Heart left ventricle (tissue), 16 donors: ENCODE results near the gene ATP6V1G1. TPM values are rescaled to one million over a fixed set of nuclear protein-coding genes. Genes with fewer than 3 reads are reported as not detected.

Source experiments
- ATAC-seq, 4 donors: fragments of 200-7000 bp; cut with Tn5 transposase; one replicate each; pipeline ENCODE4 v1.9.1; 2020 to 2022; ENCODE audit warnings: moderate library complexity in 4 of 4, mild to moderate bottlenecking in 3 of 4, moderate number of reproducible peaks in 1 of 4
- DNase-seq, 5 donors: peaks; one replicate each; pipeline ENCODE4 v3.0.0-alpha.2; 2020
- H3K27ac ChIP-seq, 12 donors: fragments of 200-600 bp; sonication (generic) in 4 of 12; one replicate each; pipeline versions ENCODE4 v1.5.0 to v1.8.0; 2016 to 2022; ENCODE audit warnings: mild to moderate bottlenecking in 2 of 12
- H3K27me3 ChIP-seq, 9 donors: fragments of 200-600 bp; sonication (generic) in 2 of 9; one replicate each; pipeline versions ENCODE4 v1.5.1 to v1.8.0; 2016 to 2022; ENCODE audit warnings: mild to moderate bottlenecking in 3 of 9
- H3K36me3 ChIP-seq, 9 donors: fragments of 200-600 bp; sonication (generic) in 2 of 9; one replicate each; pipeline versions ENCODE4 v1.5.0 to v1.8.0; 2018 to 2022; ENCODE audit warnings: mild to moderate bottlenecking in 2 of 9
- H3K4me1 ChIP-seq, 12 donors: fragments of 200-600 bp; sonication (generic) in 4 of 12; one replicate each; pipeline versions ENCODE4 v1.5.0 to v1.8.0; 2016 to 2022; ENCODE audit warnings: mild to moderate bottlenecking in 3 of 12
- H3K4me3 ChIP-seq, 12 donors: fragments of 200-600 bp; sonication (generic) in 4 of 12; one replicate each; pipeline versions ENCODE4 v1.5.0 to v1.8.0; 2017 to 2022; ENCODE audit warnings: mild to moderate bottlenecking in 9 of 12, moderate library complexity in 4 of 12
- H3K9me3 ChIP-seq, 12 donors: fragments of 200-600 bp; sonication (generic) in 4 of 12; one replicate each; pipeline versions ENCODE4 v1.5.0 to v1.8.0; 2016 to 2022; ENCODE audit warnings: mild to moderate bottlenecking in 1 of 12
- CTCF ChIP-seq, 12 donors: fragments of 200-600 bp; sonication (generic) in 4 of 12; IDR thresholded peaks; one replicate each; pipeline versions ENCODE4 v1.5.0 to v1.8.0; 2018 to 2022; ENCODE audit warnings: antibody characterized with exemption in 12 of 12, mild to moderate bottlenecking in 5 of 12
- POLR2A ChIP-seq, 2 donors: fragments of 450-650 bp; IDR thresholded peaks; one replicate each; pipeline ENCODE4 v1.6.1; 2017; ENCODE audit warnings: antibody characterized with exemption in 2 of 2, mild to moderate bottlenecking in 2 of 2, moderate library complexity in 2 of 2
- WGBS, 4 donors: extraction: QIAGEN DNeasy Blood & Tissue Kit in 2 of 4; methylation state at CpG; one replicate each; pipeline versions ENCODE4 v1.1.5 to v1.1.7; 2013 to 2018; 5-methylcytosine and 5-hydroxymethylcytosine counted together
- intact Hi-C, 10 donors: fragments of 100-400 bp; cut with DNase I; formaldehyde crosslinking; loops; one replicate each; pipeline versions ENCODE4 v1.11.1 to v1.14.2; 2022
- polyA plus RNA-seq, 2 donors: library from polyadenylated mRNA; stranded (reverse); fragments of 200-250 nt; gene quantifications; one replicate each; pipeline ENCODE4 v1.2.3, GENCODE V29; 2013
- total RNA-seq, 9 donors: library from RNA; depleted of rRNA in 2 of 9; stranded (reverse); fragments of >200 nt in 2 of 9; fragmentation: NEBNext Ultra II Directional in 3 of 9; extraction: Animal tissue kit (Norgen Biotek cat#: 25700) in 3 of 9; gene quantifications; one replicate each; pipeline versions ENCODE4 v1.1.0 to v1.2.4, GENCODE V29; 2016 to 2023
- donor health status: ischemic (EF 13 %, LVEDD 7.1; RV severe dilation, severe dysfunction).
- donor health status: healthy with polysubstance abuse.
- donor health status: DM: no; HTN: yes; CAD: no.
- donor health status: DM: no; HTN: no; CAD: no.
- donor health status: ischemic (EF 25% LVEDD 6.9; RV normal size, moderate dysfunction).
- donor health status: ischemic (EF 25% LVEDD 5.7; RV mildly dilated, moderate dysfunction).
- donor health status: healthy.
- donor health status: DM: yes; HTN: yes; CAD: no.
- donor health status: ischemic (EF 35%, LVEDD 5.7; RV mildly dilated, moderate dysfunction).
- donor health status: nonischemic (EF 11% LVEDD 7.7; RV severe dilation, severe dysfunction).
- donor health status: DM: yes; HTN: yes; CAD: no.
- donor health status: PGD.
- donor health status: ischemic (EF 29% LVEDD 5.4; RV normal size, mild dysfunction).
- donor health status: nonischemic (EF 23%, LVEDD 6.1; RV moderate dilation, normal function).

ATP6V1G1 gene
- total and polyA plus RNA-seq, 11 donors: 58.1 to 136 (median 70.7) TPM

- DNase-seq (no peak), ATAC-seq (no peak)
- H3K36me3 ChIP-seq: no peaks in the 10 kb centered on the region
- H3K4me1 ChIP-seq: peaks cover 0 to 9% (median 0%) of the 10 kb centered on the region in 12 donors
- H3K9me3 ChIP-seq: peaks cover 0 to 4% (median 0%) of the 10 kb centered on the region in 12 donors
- TF ChIP-seq POLR2A (IDR thresholded peaks at IDR 0.05): no peak
- TF ChIP-seq CTCF (IDR thresholded peaks at IDR 0.05): no peak
- 54 to 70% (median 62%) methylated on average over 2 of the region's 2 CpGs for WGBS, 4 donors
- peaks cover 0 to 16% (median 3%) of the 10 kb centered on the region in 9 donors for H3K27me3 ChIP-seq
- H3K27ac ChIP-seq: no peak overlapping the region
- intact Hi-C loops: no loop called here
- no peak overlapping the region for H3K4me3 ChIP-seq
Observed at GRCh38 chr9:114559830-114560513, 27.6 kb upstream of the ATP6V1G1 start.

DNA sequence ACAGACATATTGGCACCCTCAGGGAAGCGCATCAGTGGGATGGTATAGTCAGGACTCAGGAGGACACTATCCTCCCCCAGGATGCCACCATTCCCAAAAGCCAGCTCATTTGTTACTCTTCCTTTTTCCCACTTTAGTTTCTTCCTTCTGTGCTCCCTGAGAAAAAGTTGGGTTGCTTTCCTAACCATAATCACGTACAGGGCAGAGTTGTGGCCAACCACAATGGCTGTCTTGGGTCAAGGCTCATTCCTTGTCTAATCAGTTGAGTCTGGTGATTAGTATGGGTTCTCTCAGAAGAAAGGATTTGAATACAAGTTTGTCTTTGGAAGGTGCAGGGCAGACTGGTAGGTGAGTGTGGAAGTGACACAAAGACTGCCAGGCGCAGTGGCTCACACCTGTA is 26.6 kb upstream of the ATP6V1G1 start:
- WGBS, 4 donors: 76 to 89% (median 82%) methylated on average over 3 of the region's 3 CpGs
- TF ChIP-seq POLR2A (IDR thresholded peaks at IDR 0.05) (no peak), CTCF (IDR thresholded peaks at IDR 0.05) (no peak)

DNA sequence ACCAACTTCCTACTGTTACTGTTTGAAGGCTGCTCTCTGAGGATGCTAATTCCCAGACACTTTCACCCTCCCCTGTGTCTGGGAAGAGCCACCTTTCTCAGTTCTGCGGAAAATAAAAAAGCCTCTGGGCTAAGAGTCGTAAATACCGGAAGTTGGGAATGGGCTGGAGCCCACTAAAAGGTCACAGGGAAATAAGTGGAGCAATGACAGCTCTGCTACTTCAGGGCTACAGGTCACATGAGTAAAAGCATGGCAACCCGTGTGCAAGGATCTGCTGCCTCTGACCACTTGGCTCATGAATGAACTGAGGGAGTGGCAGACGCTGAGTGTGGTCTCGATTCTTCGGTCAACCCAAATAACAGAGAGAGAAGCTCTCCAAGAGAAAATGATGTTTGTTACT is 25.8 kb upstream of the ATP6V1G1 start:
- 79 to 87% (median 81%) methylated on average over 7 of the region's 7 CpGs for WGBS, 4 donors
- Histone ChIP-seq H3K9me3 (peaks cover 0 to 1% (median 0%) of the 10 kb centered on the region in 12 donors), H3K36me3 (no peaks in the 10 kb centered on the region), H3K4me3 (no peak overlapping the region), H3K4me1 (peaks cover 0 to 3% (median 0%) of the 10 kb centered on the region in 12 donors), H3K27ac (no peak overlapping the region), H3K27me3 (peaks cover 0 to 21% (median 3%) of the 10 kb centered on the region in 9 donors)
- no peak for DNase-seq
- no peak for TF ChIP-seq CTCF (IDR thresholded peaks at IDR 0.05)
- no peak for TF ChIP-seq POLR2A (IDR thresholded peaks at IDR 0.05)
- intact Hi-C loops: no loop called here
- ATAC-seq: no peak

More for the DNA sequence above, 26.6 kb upstream of the ATP6V1G1 start:
- intact Hi-C loops: no loop called here
- H3K9me3 ChIP-seq: peaks cover 0 to 4% (median 0%) of the 10 kb centered on the region in 12 donors
- H3K4me3 ChIP-seq: no peak overlapping the region
- peaks cover 0 to 21% (median 3%) of the 10 kb centered on the region in 9 donors for H3K27me3 ChIP-seq
- H3K4me1 ChIP-seq: peaks cover 0 to 9% (median 0%) of the 10 kb centered on the region in 12 donors
- H3K27ac ChIP-seq: no peak overlapping the region
- ATAC-seq (no peak), DNase-seq (no peak)
- H3K36me3 ChIP-seq: no peaks in the 10 kb centered on the region

DNA sequence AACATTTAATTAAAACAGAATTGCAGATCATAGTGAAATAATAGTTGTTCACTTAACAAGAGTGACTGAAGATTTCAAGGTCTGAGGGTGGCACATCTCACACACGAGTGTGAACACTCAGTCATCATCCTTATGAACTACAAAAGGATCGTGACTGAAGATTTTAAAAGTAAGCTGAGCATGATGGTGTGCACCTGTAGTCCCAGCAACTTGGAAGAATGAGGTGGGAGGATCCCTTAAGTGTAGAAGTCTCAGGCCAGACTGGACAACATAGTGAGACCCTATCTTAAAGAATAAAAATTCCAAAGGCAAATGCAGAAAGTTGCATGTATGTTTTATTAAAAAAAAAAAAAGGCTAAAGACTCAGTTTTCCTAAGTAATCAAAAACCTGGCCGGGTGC is 22.4 kb upstream of the ATP6V1G1 start:
- intact Hi-C loops: no loop called here
- Histone ChIP-seq H3K27ac (no peak overlapping the region), H3K36me3 (no peaks in the 10 kb centered on the region), H3K27me3 (peaks cover 0 to 18% (median 3%) of the 10 kb centered on the region in 9 donors), H3K4me1 (no peaks in the 10 kb centered on the region), H3K4me3 (no peak overlapping the region), H3K9me3 (no peaks in the 10 kb centered on the region)
- 70 to 77% (median 75%) methylated on average over 3 of the region's 3 CpGs for WGBS, 4 donors
- no peak for DNase-seq
- TF ChIP-seq CTCF (IDR thresholded peaks at IDR 0.05) (no peak), POLR2A (IDR thresholded peaks at IDR 0.05) (no peak)
- no peak for ATAC-seq
